Bronchial epithelial cell (primary cell): ENCODE measurements around the gene KCTD13. TPM values are rescaled to one million over a fixed set of nuclear protein-coding genes. Genes with fewer than 3 reads are reported as not detected.

Source experiments
- DNase-seq: peaks from one replicate; pipeline ENCODE4 v3.0.0-alpha.2; 2010; ENCODE audit warnings: low read depth
- FAIRE-seq: peaks from 2 replicates; lab custom pipeline; 2011; peaks lifted over from hg19 to GRCh38; lab: Jason Lieb, UNC
- H3K27me3 ChIP-seq: 2 replicates; pipeline ENCODE4 v1.5.1; 2011; ENCODE audit warnings: low read length; ENCODE audit not compliant: control insufficient read depth, insufficient read depth
- H3K36me3 ChIP-seq: 2 replicates; pipeline ENCODE4 v1.5.1; 2011; ENCODE audit warnings: low read length; ENCODE audit not compliant: control insufficient read depth, insufficient read depth
- H3K4me3 ChIP-seq: 2 replicates; pipeline ENCODE4 v1.5.1; 2011; ENCODE audit warnings: mild to moderate bottlenecking, low read depth, low read length, control low read depth
- CTCF ChIP-seq: IDR thresholded peaks from 2 replicates; pipeline ENCODE4 v1.5.1; 2011; ENCODE audit warnings: mild to moderate bottlenecking, moderate library complexity, low read length, control low read depth, inconsistent platforms; ENCODE audit not compliant: insufficient read depth, severe bottlenecking
- total RNA-seq: library from RNA; depleted of rRNA; stranded (reverse); fragments of >200 nt; gene quantifications from 2 replicates; pipeline ENCODE4 v1.2.1, GENCODE V29; 2014

Gene KCTD13
- total RNA-seq, 1 donor from 2014 or later, result 8.2 TPM

- TF ChIP-seq CTCF, result no peak
- DNase-seq, result no peak
- H3K4me3 ChIP-seq, result no peak overlapping the region
- FAIRE-seq, result no peak
- H3K27me3 ChIP-seq, result no peaks in the 10 kb centered on the region
- H3K36me3 ChIP-seq, result peaks cover 8% of the 10 kb centered on the region
Measured at GRCh38 chr16:29864205-29864604, 61.8 kb downstream of the KCTD13 start.

GRCh38 chr16:29863669-29863984, 62.4 kb downstream of the KCTD13 start:
- no peaks in the 10 kb centered on the region for H3K27me3 ChIP-seq
- H3K4me3 ChIP-seq, result no peak overlapping the region
- FAIRE-seq (no peak), DNase-seq (no peak)
- peaks cover 12% of the 10 kb centered on the region for H3K36me3 ChIP-seq
- TF ChIP-seq CTCF, result no peak

DNA sequence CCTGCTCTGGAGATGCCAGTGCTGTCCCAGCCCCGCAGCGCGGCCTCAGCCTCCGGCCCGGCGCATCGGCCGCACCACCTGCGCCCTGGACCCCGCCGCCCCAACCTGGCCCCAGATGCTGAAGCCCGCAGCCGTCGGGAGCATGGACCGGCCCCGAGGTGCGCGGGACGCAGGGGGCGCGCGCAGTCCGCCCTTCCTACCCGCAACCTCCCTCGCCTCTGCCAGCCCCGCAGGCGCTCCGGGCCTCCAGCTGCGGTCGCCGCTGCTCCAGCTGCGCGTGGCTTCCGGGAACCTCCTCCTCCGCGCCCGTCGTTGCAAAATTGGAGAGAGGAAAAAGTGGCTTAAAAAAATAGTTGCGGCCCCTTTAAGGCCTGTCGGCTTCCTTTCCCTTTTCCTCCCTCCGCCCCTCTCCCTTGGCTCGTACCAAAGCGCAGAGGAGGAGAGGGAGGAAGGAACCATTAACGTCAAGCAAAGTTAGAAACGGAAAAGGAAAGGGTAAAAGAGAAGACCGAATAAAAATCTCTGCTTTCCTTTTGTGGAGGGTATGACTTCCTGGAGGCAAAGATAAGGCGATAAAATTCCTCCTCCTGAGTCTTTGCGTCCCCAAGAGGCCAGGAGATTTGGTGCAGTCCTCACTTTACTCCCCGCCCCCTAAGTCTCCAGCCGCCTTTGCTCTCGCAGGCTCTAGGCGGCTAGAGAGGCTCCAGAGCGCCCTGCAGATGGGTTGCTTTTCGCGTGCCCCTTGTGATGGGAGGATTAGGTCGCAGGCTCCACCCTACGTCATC, 63.0 kb downstream of the KCTD13 start, which contains the start of gene CDIPT:
Gene CDIPT (minus strand): TSS at position 343 of the 785 bp plus-strand sequence. CDS start 369 bp downstream, outside the sequence.
- TF ChIP-seq CTCF, result peak; percentile 68
- DNase-seq (peak; percentile 91), FAIRE-seq (no peak)

GRCh38 chr16:29862383-29862883, 63.6 kb downstream of the KCTD13 start:
- DNase-seq (no peak), FAIRE-seq (no peak)
- peak; percentile 21 for TF ChIP-seq CTCF
- Histone ChIP-seq H3K36me3 (peaks cover 12% of the 10 kb centered on the region), H3K4me3 (peak overlapping the region; percentile 89), H3K27me3 (no peaks in the 10 kb centered on the region)

More for the DNA sequence above, 63.0 kb downstream of the KCTD13 start, which contains the start of gene CDIPT:
- peak within 1 kb of the TSS; percentile 89 for H3K4me3 ChIP-seq
- H3K27me3 ChIP-seq, result no peaks in the 10 kb centered on the region
- H3K36me3 ChIP-seq, result peaks cover 12% of the 10 kb centered on the region

DNA sequence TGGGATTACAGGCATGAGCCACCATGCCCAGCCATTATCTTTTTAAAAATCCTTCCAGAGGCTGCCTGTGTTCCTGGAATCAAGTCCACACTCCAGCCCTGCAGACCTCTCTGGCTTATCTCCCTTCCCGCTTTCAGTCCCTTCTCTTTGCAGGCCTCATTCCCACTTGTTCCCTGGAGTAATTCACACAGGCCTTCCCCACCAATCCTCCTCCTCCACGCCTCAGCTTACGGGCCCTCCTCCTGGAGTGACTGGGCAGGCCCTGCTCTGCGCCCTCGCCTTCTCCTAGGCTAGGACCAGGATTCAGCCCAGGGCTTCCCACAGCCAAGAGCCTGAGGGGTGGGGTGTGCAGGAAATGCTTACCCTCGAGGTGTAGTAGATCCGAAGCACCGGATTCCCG, 65.8 kb downstream of the KCTD13 start:
- peaks cover 12% of the 10 kb centered on the region for H3K36me3 ChIP-seq
- no peak overlapping the region for H3K4me3 ChIP-seq
- H3K27me3 ChIP-seq, result no peaks in the 10 kb centered on the region
- TF ChIP-seq CTCF, result no peak
- no peak for FAIRE-seq
- DNase-seq, result no peak
